HK-2 (cell line): ENCODE data around the gene CALR.
"Not testable (repeated sequence)": the region's sequence is repeated elsewhere in the genome, so short reads cannot be mapped to it uniquely, and the experiment has no call there.

Experiments used
- DNase-seq: peaks from one replicate; pipeline ENCODE4 v3.0.0-alpha.2; 2018; ENCODE audit not compliant: unreplicated experiment

The CALR gene

DNA sequence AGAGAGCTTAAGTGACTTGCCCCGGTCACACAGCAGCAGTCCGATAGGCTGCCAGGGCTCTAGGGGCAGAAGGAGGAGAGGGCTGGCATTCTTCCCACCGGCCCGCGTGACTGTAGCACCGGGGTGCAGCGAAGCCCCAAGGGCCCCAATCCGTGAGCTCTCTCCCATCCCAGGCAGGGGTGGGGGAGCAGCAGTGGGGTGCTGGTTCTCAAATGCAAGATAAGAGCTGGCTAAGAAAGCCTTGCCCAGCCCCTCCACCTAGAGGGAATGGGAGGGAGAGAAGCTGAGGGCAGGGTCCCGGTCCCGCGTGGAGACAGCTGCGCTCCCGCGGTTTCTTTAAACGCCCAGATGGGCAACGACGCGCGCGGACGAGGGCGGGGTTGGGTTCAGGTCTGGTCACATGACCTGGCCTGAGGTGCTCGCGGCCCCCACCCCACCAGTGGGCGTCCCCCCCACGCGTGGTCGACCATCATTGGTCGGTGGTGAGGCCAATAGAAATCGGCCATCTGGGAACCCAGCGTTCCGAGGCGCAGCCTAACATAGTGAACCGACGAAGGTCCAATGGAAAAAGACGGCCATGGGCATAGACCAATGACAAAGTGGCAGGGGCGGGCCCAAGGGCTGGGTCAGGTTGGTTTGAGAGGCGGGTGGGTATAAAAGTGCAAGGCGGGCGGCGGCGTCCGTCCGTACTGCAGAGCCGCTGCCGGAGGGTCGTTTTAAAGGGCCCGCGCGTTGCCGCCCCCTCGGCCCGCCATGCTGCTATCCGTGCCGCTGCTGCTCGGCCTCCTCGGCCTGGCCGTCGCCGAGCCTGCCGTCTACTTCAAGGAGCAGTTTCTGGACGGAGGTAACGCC lies at the start of gene CALR:
Gene CALR (plus strand): TSS at position 683 of the 852 bp plus-strand sequence. CDS start 71 bp downstream, at position 754.
- peak; percentile 100 for DNase-seq

DNA sequence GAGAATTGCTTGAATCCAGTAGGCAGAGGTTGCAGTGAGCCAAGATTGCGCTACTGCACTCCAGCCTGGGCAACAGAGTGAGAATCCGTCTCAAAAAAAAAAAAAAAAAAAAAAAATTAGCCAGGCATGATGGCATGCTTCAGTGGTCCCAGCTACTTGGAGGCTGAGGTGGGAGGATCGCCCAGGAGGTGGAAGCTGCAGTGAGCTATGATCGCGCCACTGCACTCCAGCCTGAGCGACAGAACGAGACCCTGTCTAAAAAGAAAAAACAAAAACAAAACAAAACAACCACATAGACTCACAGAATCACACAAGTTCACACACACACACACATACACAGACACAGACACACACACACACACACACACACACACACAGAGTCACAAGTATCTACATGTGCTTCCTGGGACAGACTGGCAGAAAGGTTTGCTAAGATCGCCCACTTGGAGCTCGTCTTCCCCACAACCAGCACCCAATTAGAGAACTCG lies 48.1 kb upstream of the CALR start:
- not testable (repeated sequence) for DNase-seq

DNA sequence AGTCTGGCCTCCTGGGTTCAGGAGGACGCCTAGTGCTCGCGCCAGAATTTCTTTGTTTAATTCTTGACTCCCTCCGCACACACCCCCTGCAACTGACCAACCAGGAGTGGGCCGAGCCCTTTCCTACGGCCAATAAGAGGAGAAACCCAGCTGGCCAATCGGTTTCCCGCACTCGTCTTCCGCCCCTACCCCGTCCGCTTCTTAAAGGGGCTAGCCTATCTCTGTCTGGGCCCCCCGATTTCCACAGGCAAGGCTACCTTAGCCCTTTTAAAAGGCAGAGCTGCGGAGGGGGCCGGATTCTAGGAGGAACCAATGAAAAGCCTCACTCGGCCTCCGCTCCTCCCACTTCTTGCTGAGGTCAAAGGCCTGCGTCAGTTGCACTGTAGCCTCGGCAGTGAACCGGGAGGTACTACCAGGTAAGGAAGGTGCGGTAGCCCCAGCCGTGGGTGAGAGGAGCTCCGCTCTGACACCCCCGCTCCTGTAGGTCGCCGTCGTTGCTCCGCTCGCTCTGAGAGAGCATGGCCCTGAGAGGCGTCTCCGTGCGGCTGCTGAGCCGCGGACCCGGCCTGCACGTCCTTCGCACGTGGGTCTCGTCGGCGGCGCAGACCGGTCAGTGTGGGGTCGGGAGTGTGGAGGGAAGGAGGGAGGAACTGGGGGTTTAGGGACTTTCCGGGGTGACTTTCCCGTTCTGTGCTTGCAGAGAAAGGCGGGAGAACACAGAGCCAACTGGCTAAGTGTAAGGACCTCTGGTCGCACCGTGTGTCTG lies 47.4 kb upstream of the CALR start, which contains the start of gene GCDH:
Gene GCDH (plus strand): TSS at position 374 of the 766 bp plus-strand sequence. CDS start 145 bp downstream, at position 519.
- peak; percentile 97 for DNase-seq

DNA sequence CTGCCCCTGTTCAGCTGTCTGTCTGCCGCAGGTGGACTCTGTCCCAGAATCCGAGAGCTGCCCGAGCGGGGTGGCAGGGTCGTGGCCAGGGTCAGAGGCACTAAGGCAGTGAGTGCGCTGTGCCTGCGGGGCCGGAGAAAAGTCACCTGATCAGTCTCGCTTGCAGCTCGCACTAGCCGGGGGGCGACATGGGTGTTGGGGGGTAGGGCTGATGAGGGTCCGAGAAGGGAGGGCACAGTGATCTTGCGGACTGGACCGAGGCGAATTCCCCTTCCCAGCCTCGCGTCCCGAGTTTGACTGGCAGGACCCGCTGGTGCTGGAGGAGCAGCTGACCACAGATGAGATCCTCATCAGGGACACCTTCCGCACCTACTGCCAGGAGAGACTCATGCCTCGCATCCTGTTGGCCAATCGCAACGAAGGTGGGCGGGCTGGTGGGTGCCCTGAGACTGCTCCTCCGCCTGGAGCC lies 46.8 kb upstream of the CALR start:
- DNase-seq: peak; percentile 26

DNA sequence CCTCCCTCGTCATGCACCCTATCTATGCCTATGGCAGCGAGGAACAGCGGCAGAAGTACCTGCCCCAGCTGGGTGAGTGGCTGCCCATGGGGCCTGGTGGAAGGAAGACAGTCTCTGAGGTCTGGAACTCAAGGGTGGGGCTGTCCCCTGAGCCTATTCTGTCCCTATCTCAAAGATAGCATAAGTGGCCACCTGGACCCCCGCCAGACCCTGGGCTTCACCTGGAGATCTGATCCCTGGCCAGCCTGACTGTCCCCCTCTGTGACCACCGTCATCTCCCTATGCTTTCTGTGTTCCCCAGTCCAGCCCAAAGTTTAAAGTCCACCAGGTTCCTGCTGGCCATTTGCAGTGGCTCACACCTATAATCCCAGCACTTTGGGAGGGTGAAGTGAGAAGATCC lies 44.8 kb upstream of the CALR start:
- DNase-seq: no peak

DNA sequence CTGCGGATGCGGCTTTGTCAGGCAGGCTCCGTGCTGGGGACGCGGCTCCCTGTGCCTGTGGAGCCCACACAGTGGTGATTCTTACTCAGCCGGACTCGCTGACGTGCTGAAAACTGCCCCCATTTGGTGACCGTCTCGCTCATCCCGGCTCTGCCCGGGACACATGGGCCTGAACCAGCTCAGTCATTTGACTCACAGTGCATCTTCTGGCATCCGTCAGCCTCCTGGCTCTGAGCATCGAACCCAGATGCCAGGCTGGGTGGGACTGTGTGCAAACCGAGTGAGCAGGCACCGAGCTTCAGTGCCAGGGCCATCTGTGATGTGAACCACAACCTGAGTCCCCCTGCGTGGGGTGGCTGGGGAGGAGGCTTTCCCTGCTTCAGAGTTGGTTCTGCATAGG lies 41.9 kb upstream of the CALR start:
- DNase-seq: no peak

DNA sequence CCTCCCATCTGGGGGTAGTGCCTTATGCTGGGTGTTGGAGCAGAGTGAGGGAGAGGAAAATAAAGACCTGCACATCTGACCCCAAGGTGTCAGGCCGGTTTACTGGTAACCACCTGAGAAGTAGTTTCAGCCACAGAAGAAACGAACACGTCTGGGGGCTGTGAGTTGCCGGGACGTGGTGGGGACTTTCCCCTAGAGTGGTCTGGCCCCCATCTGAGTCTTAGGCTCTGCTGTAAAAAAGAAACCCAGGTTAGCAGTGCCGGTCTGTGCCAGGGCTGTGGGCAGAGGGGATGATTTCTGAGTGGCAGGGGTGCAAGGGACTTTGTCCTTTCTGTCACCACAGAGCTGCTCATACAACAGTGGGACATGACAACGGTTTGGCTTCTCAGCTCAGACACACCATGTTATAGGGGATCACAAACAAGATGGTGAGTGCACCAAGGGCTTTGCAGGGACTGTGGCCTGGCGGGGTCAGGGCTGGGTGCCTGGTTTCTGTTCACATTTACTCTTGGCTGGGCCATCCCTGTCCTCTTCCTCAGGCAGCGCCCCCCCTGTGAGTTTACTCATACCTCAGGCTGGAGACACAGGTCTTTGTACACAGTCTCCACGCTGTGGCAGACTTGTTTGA lies 38.4 kb upstream of the CALR start:
- no peak for DNase-seq

DNA sequence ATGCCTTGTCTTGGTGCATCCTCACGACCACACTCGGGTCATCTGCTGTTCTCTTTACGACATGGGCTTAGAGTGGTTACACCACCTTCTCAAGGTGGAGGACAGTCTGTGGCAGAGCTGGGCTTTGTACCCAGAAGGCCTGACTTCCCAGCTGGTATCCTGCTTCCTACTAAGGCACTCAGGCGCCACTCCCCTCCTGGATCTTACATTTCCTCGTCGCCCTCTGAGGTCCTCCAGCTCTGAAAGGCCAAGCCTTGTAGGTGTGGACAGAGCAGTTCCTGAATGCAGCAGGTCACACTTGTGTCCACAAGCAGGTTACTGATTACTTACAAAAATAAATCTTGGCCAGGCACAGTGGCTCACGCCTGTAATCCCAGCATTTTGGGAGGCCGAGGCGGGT lies 31.2 kb upstream of the CALR start:
- DNase-seq: no peak

DNA sequence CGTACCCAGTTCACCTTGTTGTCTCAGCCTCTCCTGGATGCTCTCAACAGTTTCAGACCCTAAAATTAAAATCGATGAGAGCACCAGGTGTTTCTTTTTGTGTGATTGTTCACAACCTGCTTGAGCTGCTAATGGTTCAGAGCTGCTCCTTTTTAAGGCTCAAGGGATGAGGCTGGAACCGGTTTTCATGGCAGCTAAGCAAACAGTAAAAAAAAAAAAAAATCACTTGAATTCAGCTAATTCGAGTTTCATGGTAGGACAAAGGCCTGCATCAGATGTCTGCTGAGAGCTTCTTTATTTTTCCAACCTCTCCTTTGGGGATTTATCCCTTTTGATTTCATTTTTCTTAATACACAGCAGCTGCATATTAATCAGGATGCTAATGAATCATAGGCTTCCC lies 25.8 kb upstream of the CALR start:
- no peak for DNase-seq

DNA sequence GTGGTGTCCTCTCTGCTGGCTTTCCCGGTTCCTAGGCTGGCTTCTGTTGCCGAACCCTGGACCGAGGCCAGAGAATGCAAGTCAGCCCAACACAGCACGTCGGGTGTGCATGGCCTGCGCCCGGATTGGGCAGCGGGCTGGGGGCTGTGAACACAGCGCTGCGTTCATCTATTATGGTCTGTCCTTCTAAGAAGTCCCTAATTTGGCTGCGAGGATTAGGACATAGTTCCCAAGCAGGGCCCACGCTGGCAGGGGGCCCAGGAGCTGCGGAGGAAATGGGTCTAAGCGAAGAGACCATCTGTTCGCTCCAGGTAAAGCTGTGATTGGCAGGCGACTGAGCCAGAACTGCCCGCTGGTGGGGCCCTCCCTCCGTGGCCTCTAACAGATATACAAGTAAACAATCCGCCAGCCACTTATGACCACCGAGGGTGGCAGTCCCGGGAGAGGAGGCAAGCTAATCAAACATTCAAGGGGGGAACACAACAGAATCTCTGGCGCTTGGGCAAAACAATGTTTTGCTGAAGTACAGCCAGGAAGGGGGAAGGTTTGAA lies 25.3 kb upstream of the CALR start:
- DNase-seq: no peak

DNA sequence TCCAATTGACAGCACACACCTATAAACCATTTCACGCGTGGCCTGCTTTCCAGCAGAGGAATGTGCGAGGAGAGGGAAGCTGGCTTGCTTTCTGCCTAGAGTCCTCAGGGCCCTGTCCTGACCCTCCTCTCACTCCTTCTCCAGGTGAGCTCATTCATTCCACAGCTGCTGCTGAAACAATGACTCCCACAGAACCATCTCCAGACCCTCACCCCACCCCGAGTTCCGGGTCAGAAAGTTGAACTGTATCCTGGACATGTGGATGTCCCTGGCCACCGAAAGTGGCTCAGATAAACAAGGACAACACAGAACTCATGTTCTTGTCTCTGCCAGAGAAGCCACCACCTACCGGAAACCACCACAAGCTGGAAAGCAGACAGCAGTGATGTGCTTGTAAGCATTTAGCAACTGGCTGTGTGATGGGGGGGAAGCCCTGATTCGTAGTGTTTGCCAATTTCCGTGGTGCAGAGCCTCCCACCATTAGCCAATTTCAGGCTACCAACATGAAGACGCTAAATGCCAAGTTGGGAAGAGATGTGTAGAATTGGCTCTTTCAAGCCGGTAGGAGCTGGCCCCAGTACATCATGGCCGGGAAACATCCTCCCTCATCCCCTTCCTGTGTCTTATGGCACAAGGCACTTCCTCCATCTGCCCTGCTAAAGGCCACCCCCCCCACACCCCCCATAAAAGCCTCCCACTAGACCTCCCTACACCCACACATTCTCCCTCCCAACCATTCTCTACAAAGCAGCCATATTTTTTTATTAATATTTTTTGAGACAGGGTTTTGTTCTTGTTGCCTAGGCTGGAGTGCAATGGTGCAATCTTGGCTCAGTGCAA lies 24.3 kb upstream of the CALR start:
- no peak for DNase-seq

DNA sequence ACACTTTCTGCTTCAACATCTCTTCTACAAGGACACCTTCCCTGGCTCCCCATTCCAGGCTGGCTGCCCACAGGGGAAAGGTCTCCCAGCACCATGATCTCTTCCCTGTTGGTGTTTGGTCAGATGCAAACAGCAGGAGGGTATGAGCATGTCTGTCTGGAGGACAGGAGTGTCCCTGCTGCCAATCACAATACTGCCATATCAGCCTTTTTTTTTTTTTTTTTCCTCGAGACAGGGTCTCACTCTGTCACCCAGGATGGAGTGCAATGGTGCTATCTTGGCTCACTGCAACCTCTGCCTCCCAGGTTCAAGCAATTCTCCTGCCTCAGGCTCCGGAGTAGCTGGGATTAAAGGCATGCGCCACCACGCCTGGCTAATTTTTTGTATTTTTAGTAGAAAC lies 22.5 kb upstream of the CALR start:
- DNase-seq: not testable (repeated sequence)

DNA sequence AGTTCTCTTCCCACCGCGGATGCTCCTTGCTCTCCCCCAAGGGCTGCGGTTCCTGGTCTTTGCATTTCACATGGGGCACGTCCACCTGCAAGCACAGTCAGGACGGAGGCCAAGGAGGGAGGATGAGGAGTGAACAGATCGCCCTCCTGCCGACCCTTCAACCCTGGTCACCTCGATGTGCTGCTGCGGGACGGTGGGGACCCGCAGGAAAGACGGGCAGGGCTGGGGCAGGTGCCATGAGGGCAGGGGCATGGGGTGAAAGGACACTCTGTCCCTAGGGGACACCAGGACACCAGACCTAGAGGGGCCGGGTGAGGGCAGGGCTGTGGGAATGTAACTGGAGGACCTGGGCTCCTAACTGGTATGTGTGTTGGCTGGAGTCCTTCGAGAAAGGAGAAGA lies 20.2 kb upstream of the CALR start:
- no peak for DNase-seq

DNA sequence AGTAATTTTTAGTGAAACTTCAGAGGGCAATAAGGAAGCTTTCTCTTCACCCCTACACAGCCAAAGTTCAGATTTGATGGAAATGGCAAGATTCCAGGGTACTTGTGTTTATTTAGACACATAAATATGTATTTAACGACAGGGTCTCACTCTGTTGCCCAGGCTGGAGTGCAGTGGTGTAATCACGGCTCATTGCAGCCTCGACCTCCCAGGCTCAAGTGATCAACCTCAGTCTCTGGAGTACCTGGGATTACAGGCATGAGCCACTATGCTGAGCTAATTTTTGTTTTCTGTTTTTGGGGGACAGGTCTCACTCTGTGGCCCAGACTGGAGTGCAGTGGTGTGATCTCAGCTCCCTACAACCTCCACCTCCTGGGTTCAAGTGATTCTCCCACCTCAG lies 17.4 kb upstream of the CALR start:
- no peak for DNase-seq

DNA sequence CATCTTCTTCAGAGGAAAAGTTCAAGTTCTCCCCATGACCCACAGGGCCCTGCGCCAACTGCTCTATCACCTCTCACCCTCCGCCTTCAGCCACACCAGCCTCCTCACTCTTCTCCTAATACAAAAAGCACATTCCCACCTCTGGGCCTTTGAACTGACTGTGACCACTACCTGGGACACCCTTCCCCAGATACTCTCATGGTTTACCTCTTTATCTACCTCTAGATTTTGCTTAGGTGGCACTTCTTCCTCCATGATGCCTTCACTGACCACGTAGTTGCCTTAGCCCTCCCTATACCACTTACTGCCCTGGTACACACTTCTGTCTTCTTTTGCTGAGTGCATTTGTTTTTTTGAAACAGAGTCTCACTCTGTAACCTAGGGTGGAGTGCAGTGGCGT lies 15.4 kb upstream of the CALR start:
- no peak for DNase-seq

DNA sequence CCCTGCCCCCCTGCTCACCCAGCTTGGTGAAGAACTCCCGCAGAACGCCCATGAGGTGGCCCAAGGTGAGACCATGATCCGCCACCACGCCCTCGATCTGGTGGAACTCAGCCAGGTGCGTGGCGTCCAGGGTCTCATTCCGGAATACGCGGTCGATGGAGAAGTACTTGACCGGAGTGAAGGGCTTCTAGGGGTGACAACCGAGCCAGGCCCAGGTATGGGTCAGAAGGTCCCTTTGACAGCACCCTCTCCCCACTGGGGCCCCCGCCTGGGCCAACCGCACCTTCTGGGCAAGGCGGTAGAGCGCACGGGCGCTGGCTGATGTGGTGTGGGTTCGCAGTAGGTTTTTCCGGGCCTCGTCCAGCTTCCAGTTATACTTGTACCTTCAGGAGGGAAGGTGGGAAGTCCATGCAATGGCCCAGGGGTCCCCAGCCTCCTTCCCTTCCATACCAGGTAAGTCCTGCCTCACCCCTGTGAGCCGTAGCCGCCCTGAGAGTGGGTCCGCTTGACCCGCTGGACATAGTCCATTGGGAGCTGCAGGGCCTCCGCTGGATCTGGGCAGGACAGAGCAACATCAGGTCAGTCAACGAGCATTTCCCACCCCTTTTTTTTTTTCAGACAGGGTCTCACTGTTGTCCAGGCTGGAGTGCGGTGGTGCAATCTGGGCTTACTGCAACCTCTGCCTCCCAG lies 13.6 kb upstream of the CALR start:
- DNase-seq: no peak

DNA sequence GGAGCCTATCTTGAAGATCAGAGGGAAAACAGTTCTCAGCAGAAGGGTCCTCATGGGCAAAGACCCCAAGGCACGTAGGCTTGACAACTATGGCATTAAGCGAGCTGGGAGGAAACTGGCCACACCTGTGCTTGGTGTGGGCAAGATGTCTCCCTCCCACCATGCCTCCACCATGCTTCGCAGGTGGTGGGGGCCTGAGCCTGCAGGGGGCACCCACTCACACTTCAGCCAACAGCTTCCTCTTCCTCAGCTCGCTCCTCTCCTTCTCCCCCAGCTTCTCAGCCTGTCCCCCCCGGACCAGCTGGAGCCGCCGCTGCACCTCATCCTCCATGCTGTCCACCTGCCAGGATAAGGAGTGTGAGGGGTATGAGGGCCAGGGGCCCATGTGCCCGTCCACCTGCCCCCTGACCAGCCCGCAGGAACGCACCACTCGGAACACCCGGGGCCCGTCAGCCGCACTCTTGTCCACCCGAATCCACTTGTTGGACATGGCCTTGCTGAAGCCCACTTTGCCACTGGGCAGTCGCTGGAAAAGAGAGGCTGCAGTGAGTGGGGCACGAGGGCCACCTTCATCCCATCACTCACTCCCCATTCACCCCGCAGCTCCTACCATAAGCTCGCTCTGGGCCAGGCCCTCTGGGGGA lies 8.3 kb upstream of the CALR start:
- no peak for DNase-seq

DNA sequence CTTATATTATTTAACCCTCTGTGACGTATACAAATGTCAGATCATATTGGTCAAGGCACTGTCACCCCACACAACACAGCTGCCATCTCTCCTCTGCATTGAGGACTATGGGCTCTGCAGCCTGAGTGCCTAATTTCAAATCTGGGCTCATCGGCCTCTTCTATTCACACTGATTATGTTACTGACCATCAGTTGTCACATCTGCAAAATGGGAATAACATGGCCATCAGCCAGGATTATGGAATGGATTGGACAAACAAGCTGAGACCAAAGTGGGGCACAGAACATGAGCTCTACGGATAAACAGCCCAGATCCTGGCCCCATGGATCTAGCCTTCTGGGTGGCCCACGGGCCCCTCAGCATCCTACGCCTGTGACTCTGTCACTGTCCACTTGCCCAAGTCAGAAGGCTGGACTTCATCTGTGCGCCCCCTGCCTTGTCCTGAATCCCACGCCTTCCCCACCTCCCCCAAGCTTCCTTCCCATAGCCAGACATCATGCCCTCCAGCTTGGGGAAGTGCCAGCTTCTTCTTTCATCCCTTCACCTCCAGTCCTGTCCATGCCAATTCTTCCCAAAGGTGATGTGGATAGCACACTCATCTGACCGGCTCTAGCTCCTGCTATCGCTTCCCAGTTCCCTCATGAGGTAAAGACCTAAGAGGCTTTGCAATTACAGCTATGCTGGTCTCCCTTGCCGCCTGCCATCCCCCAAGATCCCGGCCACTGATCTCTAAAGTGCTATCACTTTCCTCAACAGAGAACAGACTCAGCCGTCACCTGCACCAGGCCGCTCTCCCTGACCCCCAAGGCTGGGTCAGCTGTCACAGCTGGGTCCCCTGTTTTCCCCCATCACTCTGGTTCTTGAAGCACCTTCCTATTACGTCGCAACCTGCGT lies 5.8 kb upstream of the CALR start:
- no peak for DNase-seq
